ENCODE measurements around the gene TMEM108. TPM values are rescaled to one million over a fixed set of nuclear protein-coding genes. Genes with fewer than 3 reads are reported as not detected.

Gene TMEM108
- total RNA-seq, 1 donor: not detected

GRCh38 chr3:133211449-133211848 lies 173.3 kb downstream of the TMEM108 start:
- no peak for TF ChIP-seq CTCF (IDR thresholded peaks at IDR 0.05; ENCODE audit: insufficient read depth, low read length)
- DNase-seq (ENCODE audit: low read depth): no peak
- H3K4me3 ChIP-seq (ENCODE audit: low read depth, low read length): no peak overlapping the region

- no peak overlapping the region for H3K4me3 ChIP-seq (ENCODE audit: low read depth, low read length)
- no peak for TF ChIP-seq CTCF (IDR thresholded peaks at IDR 0.05; ENCODE audit: insufficient read depth, low read length)
- no peak for DNase-seq (ENCODE audit: low read depth)
Observed at GRCh38 chr3:133211856-133212255, 173.7 kb downstream of the TMEM108 start.

- no peak overlapping the region for H3K4me3 ChIP-seq (ENCODE audit: low read depth, low read length)
- TF ChIP-seq CTCF (IDR thresholded peaks at IDR 0.05; ENCODE audit: insufficient read depth, low read length): no peak
- no peak for DNase-seq (ENCODE audit: low read depth)
Observed at GRCh38 chr3:133213937-133214336, 175.7 kb downstream of the TMEM108 start.

GRCh38 chr3:133227813-133228212 lies 189.6 kb downstream of the TMEM108 start:
- H3K4me3 ChIP-seq (ENCODE audit: low read depth, low read length): no peak overlapping the region
- TF ChIP-seq CTCF (IDR thresholded peaks at IDR 0.05; ENCODE audit: insufficient read depth, low read length): no peak
- DNase-seq (ENCODE audit: low read depth): no peak

- no peak for DNase-seq (ENCODE audit: low read depth)
- H3K4me3 ChIP-seq (ENCODE audit: low read depth, low read length): no peak overlapping the region
- no peak for TF ChIP-seq CTCF (IDR thresholded peaks at IDR 0.05; ENCODE audit: insufficient read depth, low read length)
Observed at GRCh38 chr3:133230195-133230594, 192.0 kb downstream of the TMEM108 start.

GRCh38 chr3:133236901-133237300 lies 198.7 kb downstream of the TMEM108 start:
- no peak for TF ChIP-seq CTCF (IDR thresholded peaks at IDR 0.05; ENCODE audit: insufficient read depth, low read length)
- DNase-seq (ENCODE audit: low read depth): no peak

GRCh38 chr3:133237380-133237779 lies 199.2 kb downstream of the TMEM108 start:
- DNase-seq (ENCODE audit: low read depth): no peak
- no peak overlapping the region for H3K4me3 ChIP-seq (ENCODE audit: low read depth, low read length)
- TF ChIP-seq CTCF (IDR thresholded peaks at IDR 0.05; ENCODE audit: insufficient read depth, low read length): no peak

More at GRCh38 chr3:133236901-133237300, 198.7 kb downstream of the TMEM108 start:
- no peak overlapping the region for H3K4me3 ChIP-seq (ENCODE audit: low read depth, low read length)

Measured in fibroblast of the aortic adventitia (primary cell).